ENCODE data around the gene HMCN1.

Gene HMCN1

DNA sequence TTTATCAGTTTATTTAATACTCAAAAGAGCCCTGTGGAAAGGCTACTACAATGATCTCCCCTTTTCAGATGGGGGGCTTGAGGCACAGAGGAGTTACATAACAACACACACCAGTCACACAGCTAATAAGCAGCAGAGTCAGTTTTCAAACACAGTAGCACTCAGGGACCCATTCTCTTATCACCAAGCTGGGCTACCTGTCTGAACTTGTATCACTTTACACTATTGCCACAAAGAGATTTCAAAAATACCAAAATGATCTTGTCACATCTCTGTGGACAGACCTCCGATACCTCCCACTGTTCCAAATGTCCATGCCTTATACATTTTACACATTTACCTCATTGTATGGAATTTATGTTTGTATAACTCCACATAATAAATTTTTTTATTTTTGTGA lies 506.2 kb downstream of the HMCN1 start:
- in situ Hi-C loops (cut with HindIII; ENCODE audit: low pct_unique_long_range_greater_than_20kb, low sequenced_read_pairs) = no loop called here
- DNase-seq (ENCODE audit: low read depth in 1 of 2, low spot score in 1 of 2) = no peak

More for the DNA sequence above, 506.2 kb downstream of the HMCN1 start:
- TF ChIP-seq JUND (IDR thresholded peaks at IDR 0.05; ENCODE audit: low read depth) = no peak

Data from T47D (cell line).